Memory B cell (primary cell): ENCODE data around the gene ADORA2A.

Experiments
- ATAC-seq: fragments of 150-1000 bp; cut with Tn5 transposase; 2 replicates; pipeline ENCODE4 v1.10.0; 2021; ENCODE audit warnings: low read depth, mild to moderate bottlenecking, moderate library complexity
- DNase-seq, 2 donors: peaks; one replicate each; pipeline ENCODE4 v3.0.0; 2022; ENCODE audit warnings: low spot score in 2 of 2
- H3K27ac Mint-ChIP-seq: one replicate; pipeline ENCODE4 v1.8.0; 2022; ENCODE audit warnings: mild to moderate bottlenecking, moderate library complexity, mixed read lengths
- H3K27me3 Mint-ChIP-seq: one replicate; pipeline ENCODE4 v1.8.0; 2022; ENCODE audit warnings: mixed read lengths
- H3K36me3 Mint-ChIP-seq: one replicate; pipeline ENCODE4 v1.8.0; 2022; ENCODE audit warnings: mild to moderate bottlenecking, mixed read lengths
- H3K4me1 Mint-ChIP-seq: one replicate; pipeline ENCODE4 v1.8.0; 2022; ENCODE audit warnings: mixed read lengths
- H3K4me3 Mint-ChIP-seq: one replicate; pipeline ENCODE4 v1.8.0; 2022; ENCODE audit warnings: mild to moderate bottlenecking, moderate library complexity, mixed read lengths
- H3K9me3 Mint-ChIP-seq: one replicate; pipeline ENCODE4 v1.8.0; 2022; ENCODE audit warnings: mixed read lengths

ADORA2A gene

DNA sequence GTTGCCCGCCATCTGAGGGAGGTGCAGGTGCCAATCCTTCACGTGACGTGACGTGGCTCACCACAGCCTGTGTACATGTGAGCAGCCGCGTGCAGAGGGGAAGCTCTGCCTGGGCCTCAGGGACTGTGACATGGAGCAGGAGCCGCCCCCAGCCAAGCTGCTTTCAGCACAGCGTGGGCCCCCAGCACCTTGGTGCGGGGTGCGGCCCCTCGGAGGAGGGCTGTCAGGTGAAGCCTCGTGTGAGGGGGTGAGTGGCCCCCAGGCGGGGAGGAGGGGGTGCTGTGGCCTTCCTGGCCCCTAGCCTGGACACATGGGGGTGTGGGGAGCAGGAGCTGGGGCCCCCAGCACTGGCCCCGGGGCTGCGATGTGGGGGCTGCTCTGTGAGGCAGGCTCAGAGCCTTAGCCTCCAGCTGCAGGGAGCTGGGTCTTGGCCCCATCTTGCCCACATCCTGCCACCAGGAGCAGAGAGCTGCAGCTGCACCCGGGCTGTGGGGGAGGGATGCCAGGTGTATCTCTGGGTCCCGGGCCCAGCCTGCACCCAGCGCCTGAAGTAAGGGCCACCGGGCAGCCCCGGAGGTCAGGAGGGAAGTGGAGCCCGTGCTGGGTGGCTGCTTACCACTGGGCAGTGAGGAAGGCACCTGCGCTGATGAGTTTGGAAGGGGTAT is at the start of gene ADORA2A:
Gene ADORA2A (plus strand): TSS at position 100 of the 665 bp plus-strand sequence. CDS start 5,806 bp downstream, outside the sequence.
- Mint-ChIP-seq H3K4me3 (peak within 1 kb of the TSS; percentile 87), H3K36me3 (peaks cover 4% of the 10 kb centered on the region), H3K27ac (peak within 1 kb of the TSS; percentile 96), H3K27me3 (no peaks in the 10 kb centered on the region), H3K9me3 (no peaks in the 10 kb centered on the region), H3K4me1 (peaks cover 56% of the 10 kb centered on the region)
- DNase-seq (peak; percentile 81 to 84), ATAC-seq (peak; percentile 83)

DNA sequence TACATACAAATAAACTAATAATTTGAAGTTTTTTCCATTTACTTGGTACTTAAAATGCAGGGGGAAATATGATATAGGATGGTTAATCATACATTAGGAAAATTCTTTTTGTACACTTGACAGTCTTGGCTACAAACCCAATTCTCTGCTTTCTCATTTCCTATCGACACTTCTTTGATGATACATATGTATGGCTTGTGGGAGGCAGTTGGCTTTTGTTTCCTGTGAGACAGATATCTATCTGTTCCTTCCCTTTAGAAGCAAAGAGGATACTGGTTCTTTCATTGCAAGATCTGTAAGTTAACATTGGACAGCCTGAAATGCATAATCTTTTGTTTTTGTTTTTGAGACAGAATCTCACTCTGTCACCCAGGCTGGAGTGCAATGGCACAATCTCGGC is 47.9 kb upstream of the ADORA2A start:
- peaks cover 2% of the 10 kb centered on the region for H3K9me3 Mint-ChIP-seq
- peak overlapping the region; percentile 17 for H3K27ac Mint-ChIP-seq
- H3K4me3 Mint-ChIP-seq, result no peak overlapping the region
- H3K36me3 Mint-ChIP-seq, result peaks cover 33% of the 10 kb centered on the region
- no peaks in the 10 kb centered on the region for H3K27me3 Mint-ChIP-seq
- DNase-seq (no peak), ATAC-seq (no peak)
- H3K4me1 Mint-ChIP-seq, result peaks cover 2% of the 10 kb centered on the region

DNA sequence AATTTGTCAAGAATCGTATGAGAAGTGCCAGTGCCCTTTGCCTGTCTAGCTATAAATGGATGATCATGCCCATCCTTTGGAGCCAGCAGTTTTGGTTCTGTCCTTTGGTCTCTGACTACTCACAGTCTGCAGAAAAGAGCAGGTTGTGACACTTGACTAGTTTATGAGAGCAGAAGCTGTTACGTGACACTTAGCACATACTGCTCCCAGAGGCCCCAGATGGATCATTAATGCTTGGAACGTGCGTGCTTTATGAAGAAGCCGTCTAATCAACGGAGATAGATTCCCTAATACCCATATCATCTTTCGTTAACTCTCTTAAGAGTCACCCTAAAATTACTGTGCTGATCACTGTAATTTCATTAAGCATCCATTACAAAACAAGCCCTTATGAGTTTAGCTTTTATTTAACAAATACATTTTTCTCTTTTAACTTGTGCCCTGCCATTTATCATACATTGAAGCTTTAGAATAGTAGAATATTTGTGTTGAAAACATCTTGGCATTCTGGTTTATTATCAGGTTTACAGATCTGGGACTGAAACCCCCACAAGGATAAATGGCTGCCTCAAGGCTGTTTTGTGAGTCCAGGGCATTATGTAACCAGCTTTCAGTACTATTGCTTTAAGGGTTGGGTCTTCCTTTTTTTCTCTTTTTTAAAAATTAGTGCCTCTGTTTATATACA is 47.0 kb upstream of the ADORA2A start:
- peaks cover 2% of the 10 kb centered on the region for H3K4me1 Mint-ChIP-seq
- ATAC-seq, result no peak
- H3K27me3 Mint-ChIP-seq, result no peaks in the 10 kb centered on the region
- DNase-seq, result no peak
- no peak overlapping the region for H3K27ac Mint-ChIP-seq
- peaks cover 27% of the 10 kb centered on the region for H3K36me3 Mint-ChIP-seq
- H3K9me3 Mint-ChIP-seq, result no peaks in the 10 kb centered on the region
- no peak overlapping the region for H3K4me3 Mint-ChIP-seq

DNA sequence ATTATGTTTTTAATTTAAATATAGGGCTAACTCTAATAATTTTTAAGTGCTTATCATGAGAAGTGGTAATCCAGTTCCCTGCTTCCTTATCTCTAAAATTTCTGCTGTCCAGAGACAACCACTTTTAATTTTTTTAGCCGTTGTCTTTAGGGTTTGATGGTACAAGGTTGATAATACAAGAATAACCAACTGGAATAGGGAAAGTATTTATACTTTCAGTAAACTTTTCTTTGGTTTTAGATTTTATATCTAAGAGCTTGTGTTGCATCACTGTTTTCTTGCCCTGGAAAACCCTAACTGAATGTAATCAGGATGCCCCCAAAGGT is 46.5 kb upstream of the ADORA2A start:
- H3K4me3 Mint-ChIP-seq, result no peak overlapping the region
- no peaks in the 10 kb centered on the region for H3K9me3 Mint-ChIP-seq
- H3K4me1 Mint-ChIP-seq, result peaks cover 2% of the 10 kb centered on the region
- peaks cover 23% of the 10 kb centered on the region for H3K36me3 Mint-ChIP-seq
- DNase-seq (no peak), ATAC-seq (no peak)
- no peak overlapping the region for H3K27ac Mint-ChIP-seq
- H3K27me3 Mint-ChIP-seq, result no peaks in the 10 kb centered on the region

DNA sequence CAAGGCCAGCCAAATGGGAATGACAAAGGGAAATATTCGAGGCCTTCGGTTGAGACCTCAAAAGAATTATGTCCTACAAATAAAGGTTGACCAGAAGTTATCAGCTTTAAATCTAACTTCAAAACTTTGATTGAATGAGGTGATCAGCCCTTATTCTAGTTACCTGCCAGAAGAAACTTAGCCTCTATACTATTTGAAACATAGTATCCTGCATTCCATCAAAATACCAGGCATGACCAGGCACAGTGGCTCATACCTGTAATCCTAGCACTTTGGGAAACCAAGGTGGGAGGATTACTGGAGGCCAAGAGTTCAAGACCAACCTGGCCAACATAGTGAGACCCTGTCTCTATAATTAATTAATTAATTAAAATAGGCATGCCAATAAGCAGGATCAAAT is 44.3 kb upstream of the ADORA2A start:
- Mint-ChIP-seq H3K36me3 (peaks cover 16% of the 10 kb centered on the region), H3K27ac (no peak overlapping the region), H3K4me1 (peaks cover 2% of the 10 kb centered on the region), H3K4me3 (no peak overlapping the region), H3K9me3 (no peaks in the 10 kb centered on the region), H3K27me3 (no peaks in the 10 kb centered on the region)
- no peak for ATAC-seq
- DNase-seq, result no peak

DNA sequence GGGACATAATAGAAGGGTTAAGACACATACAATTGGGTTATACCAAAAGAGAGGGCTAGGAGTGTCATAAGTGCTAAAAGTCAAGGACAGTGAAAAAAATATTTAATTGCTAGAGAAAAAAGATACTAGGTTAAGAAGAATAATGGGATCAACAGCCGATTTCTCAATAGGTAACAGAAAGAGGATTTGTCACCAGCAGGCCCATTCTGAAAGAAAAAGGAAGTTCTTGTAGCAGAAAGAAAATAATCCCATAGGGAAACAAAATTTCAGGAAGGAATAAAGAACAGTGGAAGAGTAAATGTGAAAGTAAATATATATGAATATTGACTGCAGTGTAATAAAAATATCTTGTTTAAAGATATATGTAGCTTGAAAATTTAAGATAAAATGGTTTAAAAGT is 43.3 kb upstream of the ADORA2A start:
- Mint-ChIP-seq H3K27ac (no peak overlapping the region), H3K4me1 (peaks cover 2% of the 10 kb centered on the region), H3K9me3 (no peaks in the 10 kb centered on the region), H3K4me3 (no peak overlapping the region), H3K27me3 (no peaks in the 10 kb centered on the region), H3K36me3 (peaks cover 18% of the 10 kb centered on the region)
- no peak for ATAC-seq
- DNase-seq, result no peak

DNA sequence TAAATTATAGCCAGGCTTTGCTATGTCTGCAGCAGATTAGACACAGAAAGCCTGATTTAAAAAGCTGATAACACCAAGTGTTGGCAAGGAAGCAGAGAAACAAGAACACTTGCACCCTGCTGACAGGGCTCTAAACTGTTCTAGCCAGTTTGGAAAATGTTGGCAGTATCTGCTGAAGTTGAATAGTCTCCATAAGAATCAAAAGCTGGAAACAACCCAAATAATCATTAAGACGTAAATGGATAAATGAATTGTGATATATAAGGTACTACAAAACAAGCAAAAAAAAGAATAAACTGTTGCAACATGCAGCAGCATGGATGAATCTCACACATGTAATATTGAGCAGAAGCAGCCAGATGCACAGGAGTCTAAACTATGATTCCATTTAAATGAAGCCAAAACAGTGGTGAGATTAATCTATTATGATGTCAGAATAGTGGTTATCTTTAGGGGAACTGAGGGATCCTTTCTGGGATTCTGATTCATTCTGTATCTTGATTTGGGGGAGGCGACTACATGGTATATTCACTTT is 40.4 kb upstream of the ADORA2A start:
- H3K9me3 Mint-ChIP-seq, result no peaks in the 10 kb centered on the region
- H3K36me3 Mint-ChIP-seq, result peaks cover 15% of the 10 kb centered on the region
- H3K27me3 Mint-ChIP-seq, result no peaks in the 10 kb centered on the region
- no peak overlapping the region for H3K27ac Mint-ChIP-seq
- DNase-seq, result no peak
- no peak overlapping the region for H3K4me3 Mint-ChIP-seq
- ATAC-seq, result no peak
- peaks cover 2% of the 10 kb centered on the region for H3K4me1 Mint-ChIP-seq

DNA sequence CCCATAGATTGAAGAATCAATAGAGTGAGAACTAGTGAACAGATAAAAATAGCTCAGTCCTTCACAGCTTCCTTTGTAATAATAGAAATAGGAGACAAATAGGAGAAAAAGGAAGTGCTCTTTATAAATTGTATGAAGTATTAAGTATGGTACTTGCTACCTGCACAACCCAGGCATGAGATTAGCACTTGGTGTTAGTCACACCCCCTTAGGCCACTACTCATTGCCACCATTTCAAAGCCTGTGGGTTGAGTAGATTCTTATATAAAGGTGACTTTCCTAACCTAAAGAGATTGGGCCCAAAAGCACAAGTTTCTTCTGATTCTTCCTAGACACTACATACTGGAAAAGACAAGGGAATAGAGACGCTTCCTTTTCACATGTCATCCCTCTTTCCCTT is 37.7 kb upstream of the ADORA2A start:
- ATAC-seq (no peak), DNase-seq (no peak)
- H3K4me1 Mint-ChIP-seq, result no peaks in the 10 kb centered on the region
- no peak overlapping the region for H3K27ac Mint-ChIP-seq
- H3K36me3 Mint-ChIP-seq, result peaks cover 8% of the 10 kb centered on the region
- H3K27me3 Mint-ChIP-seq, result no peaks in the 10 kb centered on the region
- no peaks in the 10 kb centered on the region for H3K9me3 Mint-ChIP-seq
- H3K4me3 Mint-ChIP-seq, result no peak overlapping the region

DNA sequence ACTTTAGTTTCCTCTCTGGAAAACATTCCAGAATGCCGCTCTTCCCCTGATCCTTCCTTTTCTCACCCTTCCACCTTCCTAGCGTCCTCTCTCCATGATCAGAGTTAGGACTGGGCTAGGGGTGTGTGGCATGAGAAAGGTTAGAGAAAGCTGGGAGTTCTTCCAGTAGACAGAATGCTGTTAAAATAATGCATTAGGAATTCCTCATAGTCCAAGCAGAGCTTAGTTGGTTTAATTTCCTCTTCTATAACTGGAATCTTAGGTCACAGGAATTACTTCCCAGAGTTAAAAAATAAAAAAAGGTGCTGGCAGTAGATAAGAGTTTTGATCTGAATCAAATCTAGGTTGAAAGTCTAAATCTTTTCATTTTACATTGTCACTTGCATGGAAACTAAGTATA is 37.2 kb upstream of the ADORA2A start:
- no peak overlapping the region for H3K27ac Mint-ChIP-seq
- no peaks in the 10 kb centered on the region for H3K4me1 Mint-ChIP-seq

DNA sequence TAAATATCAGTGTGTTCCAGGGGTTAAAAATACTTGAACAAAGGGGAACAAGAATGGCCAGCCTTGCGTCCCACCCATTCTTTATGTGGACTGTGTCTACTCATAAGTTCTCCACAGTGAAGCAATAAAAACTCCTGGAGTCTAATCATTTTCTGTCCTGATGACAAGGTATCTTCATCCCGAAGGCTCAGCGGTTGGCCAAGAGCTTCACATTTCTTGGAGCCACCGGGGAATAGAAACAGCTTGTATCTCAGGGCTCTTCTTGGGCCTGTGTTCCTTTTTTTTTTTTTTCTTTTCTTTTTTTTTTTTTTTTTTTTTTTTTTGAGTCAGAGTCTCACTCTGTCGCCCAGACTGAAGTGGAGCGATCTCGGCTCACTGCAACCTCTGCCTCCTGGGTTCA is 36.8 kb upstream of the ADORA2A start:
- Mint-ChIP-seq H3K27ac (no peak overlapping the region), H3K4me3 (no peak overlapping the region), H3K36me3 (peaks cover 11% of the 10 kb centered on the region), H3K27me3 (no peaks in the 10 kb centered on the region), H3K9me3 (no peaks in the 10 kb centered on the region), H3K4me1 (no peaks in the 10 kb centered on the region)
- ATAC-seq (no peak), DNase-seq (no peak)

More for the DNA sequence above, 37.2 kb upstream of the ADORA2A start:
- no peak for ATAC-seq
- Mint-ChIP-seq H3K9me3 (no peaks in the 10 kb centered on the region), H3K36me3 (peaks cover 9% of the 10 kb centered on the region), H3K4me3 (no peak overlapping the region), H3K27me3 (no peaks in the 10 kb centered on the region)
- no peak for DNase-seq

DNA sequence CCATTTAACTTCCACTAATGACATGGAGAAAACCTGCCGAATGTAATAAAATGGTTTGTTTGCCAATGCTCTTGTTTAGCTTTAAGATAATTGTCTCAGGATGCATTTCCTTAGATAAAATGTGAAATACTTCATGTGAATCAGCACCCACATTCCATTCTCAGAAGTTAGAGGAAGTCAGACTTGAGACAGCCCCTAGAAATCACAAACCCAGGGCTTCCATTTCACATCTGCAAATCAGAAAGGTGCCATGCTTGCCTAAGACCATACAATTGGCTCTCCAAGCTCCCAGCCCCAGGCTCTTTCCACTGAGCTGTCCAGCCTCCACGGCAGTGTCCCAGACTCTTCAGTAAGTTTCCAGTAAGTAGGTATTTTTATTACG is 35.6 kb upstream of the ADORA2A start:
- no peaks in the 10 kb centered on the region for H3K9me3 Mint-ChIP-seq
- no peaks in the 10 kb centered on the region for H3K4me1 Mint-ChIP-seq
- DNase-seq, result no peak
- peaks cover 15% of the 10 kb centered on the region for H3K36me3 Mint-ChIP-seq
- no peak overlapping the region for H3K4me3 Mint-ChIP-seq
- no peaks in the 10 kb centered on the region for H3K27me3 Mint-ChIP-seq
- H3K27ac Mint-ChIP-seq, result no peak overlapping the region
- ATAC-seq, result no peak

DNA sequence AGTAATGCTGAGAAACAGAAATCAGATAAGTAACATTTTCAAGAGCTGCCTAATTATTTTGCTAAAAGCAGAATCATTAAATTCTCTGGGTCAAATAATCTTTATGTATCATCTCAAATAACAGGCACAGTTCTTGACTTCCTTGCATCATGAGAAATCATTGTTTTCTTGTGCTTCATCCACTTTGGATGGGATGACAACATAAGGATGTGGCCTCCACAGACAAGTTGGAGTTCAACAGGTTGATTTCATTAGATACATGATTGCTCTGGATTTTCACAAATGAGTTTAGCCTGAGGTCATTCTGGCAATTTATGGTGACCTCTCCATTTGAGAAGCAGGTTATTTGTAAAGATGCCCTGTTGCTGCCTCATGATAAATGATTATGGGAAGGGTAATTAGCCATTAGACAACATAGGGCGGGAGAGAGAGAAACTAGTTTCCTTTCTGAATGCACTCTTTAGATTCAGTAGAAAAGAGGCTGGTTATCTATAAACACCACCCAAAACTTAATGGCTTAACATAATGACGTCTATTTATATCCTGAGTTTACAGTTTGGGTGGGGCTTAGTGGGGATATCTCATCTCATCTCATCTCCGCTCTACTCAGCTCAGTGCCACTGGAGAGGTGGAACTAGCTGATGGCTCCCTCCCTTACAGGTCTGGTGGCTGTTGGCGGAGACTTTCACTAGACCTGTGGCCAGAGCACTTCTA is 35.0 kb upstream of the ADORA2A start:
- H3K9me3 Mint-ChIP-seq, result no peaks in the 10 kb centered on the region
- H3K4me1 Mint-ChIP-seq, result peaks cover 2% of the 10 kb centered on the region
- H3K27ac Mint-ChIP-seq, result peak overlapping the region; percentile 51
- H3K27me3 Mint-ChIP-seq, result no peaks in the 10 kb centered on the region
- peaks cover 15% of the 10 kb centered on the region for H3K36me3 Mint-ChIP-seq
- ATAC-seq (no peak), DNase-seq (no peak)
- no peak overlapping the region for H3K4me3 Mint-ChIP-seq

DNA sequence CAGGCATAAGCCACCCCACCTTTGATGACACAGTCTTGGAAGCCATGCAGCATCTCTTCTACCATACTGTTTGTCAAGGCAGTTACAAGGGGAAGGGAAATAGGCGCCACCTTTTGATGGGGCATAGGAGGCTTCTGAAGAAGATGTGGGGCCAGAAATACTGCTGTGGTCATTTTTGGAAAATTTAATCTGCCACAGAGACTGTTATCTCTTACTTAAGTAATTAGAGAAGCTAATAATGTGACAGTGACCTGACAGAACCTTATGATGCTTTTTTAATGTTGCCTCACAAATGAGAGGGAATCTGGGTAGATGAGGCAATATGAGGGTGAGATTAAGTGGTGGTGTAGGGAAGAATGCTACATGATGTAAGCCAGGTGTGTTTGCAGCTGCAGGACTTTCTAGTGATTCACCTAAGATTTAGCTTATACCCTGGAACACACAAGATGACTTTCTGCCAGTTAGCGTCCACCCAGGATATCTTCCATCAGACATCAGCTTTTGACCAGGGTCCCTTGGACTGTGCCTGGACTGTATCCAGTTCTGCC is 34.3 kb upstream of the ADORA2A start:
- Mint-ChIP-seq H3K27ac (peak overlapping the region; percentile 51), H3K4me1 (peaks cover 5% of the 10 kb centered on the region), H3K36me3 (peaks cover 14% of the 10 kb centered on the region), H3K9me3 (no peaks in the 10 kb centered on the region), H3K27me3 (no peaks in the 10 kb centered on the region), H3K4me3 (no peak overlapping the region)
- no peak for DNase-seq
- ATAC-seq, result no peak

DNA sequence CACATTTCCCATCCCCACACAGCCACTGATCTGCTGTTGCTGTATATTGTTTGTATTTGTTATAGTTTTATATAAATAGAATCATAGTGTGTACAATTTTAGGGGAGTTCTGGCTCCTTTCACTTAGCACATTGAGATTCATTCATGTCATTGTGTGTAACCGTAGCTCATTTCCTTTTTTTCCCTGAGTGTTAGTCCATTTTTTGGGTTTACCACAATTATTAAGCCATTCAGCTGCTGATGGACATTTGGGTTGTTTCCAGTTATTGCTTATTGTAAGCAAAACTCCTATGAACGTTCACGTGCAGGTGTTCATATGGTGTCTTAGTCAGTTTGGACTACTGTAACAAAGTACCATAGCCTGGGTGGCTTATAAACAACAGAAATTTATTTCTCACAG is 33.6 kb upstream of the ADORA2A start:
- Mint-ChIP-seq H3K27ac (no peak overlapping the region), H3K4me1 (peaks cover 10% of the 10 kb centered on the region), H3K36me3 (peaks cover 11% of the 10 kb centered on the region), H3K9me3 (no peaks in the 10 kb centered on the region), H3K4me3 (no peak overlapping the region), H3K27me3 (no peaks in the 10 kb centered on the region)
- no peak for DNase-seq
- no peak for ATAC-seq
